Neuronal stem cell (in vitro differentiated cells): Measurements from ENCODE around the gene CLIP4.

Source experiments
- DNase-seq: peaks from one replicate; pipeline ENCODE4 v3.0.0-alpha.2; 2013; ENCODE audit warnings: low spot score
- H2AFZ ChIP-seq: one replicate; pipeline ENCODE4 v1.6.1; 2013; ENCODE audit warnings: mild to moderate bottlenecking, low read length, inconsistent platforms
- H2AK5ac ChIP-seq: 2 replicates; pipeline ENCODE4 v1.6.1; 2013; ENCODE audit warnings: low read depth, mild to moderate bottlenecking, inconsistent platforms, low read length, moderate library complexity, mixed read lengths
- H2BK120ac ChIP-seq: 2 replicates; pipeline ENCODE4 v1.6.1; 2013; ENCODE audit warnings: low read depth, mild to moderate bottlenecking, inconsistent platforms, low read length, moderate library complexity, mixed read lengths
- H2BK12ac ChIP-seq: one replicate; pipeline ENCODE4 v1.6.1; 2013; ENCODE audit warnings: low read length, inconsistent platforms
- H2BK15ac ChIP-seq: 2 replicates; pipeline ENCODE4 v1.6.1; 2013; ENCODE audit warnings: mild to moderate bottlenecking, low read length, inconsistent platforms, mixed read lengths
- H2BK5ac ChIP-seq: one replicate; pipeline ENCODE4 v1.6.1; 2013; ENCODE audit warnings: inconsistent platforms, mild to moderate bottlenecking, low read length, moderate library complexity
- H3K14ac ChIP-seq: one replicate; pipeline ENCODE4 v1.6.1; 2013; ENCODE audit warnings: low read length, inconsistent platforms
- H3K18ac ChIP-seq: 2 replicates; pipeline ENCODE4 v1.6.1; 2013; ENCODE audit warnings: low read length, inconsistent platforms
- H3K23ac ChIP-seq: 2 replicates; pipeline ENCODE4 v1.6.1; 2013; ENCODE audit warnings: low read depth, mild to moderate bottlenecking, mixed read lengths, low read length, inconsistent platforms; ENCODE audit not compliant: poor library complexity
- H3K27ac ChIP-seq: replicated peaks from 3 replicates; pipeline ENCODE4 v1.5.1; 2013; ENCODE audit warnings: low read length, inconsistent platforms
- H3K27me3 ChIP-seq, 3 experiments: 2 replicates each; pipeline ENCODE4 v1.6.1; 2013; ENCODE audit warnings: low read length in 3 of 3, mild to moderate bottlenecking in 2 of 3, inconsistent platforms in 1 of 3, low read depth in 1 of 3, mixed read lengths in 1 of 3, moderate library complexity in 1 of 3; ENCODE audit not compliant: control insufficient read depth in 3 of 3, insufficient read depth in 3 of 3
- H3K36me3 ChIP-seq, 2 donors: replicated peaks in 1 of 2; 2 replicates each; pipeline ENCODE4 v1.6.1; 2013; ENCODE audit warnings: low read length in 2 of 2; ENCODE audit not compliant: control insufficient read depth in 2 of 2, insufficient read depth in 2 of 2
- H3K4ac ChIP-seq: 2 replicates; pipeline ENCODE4 v1.6.1; 2013; ENCODE audit warnings: inconsistent platforms, mild to moderate bottlenecking, low read length, moderate library complexity
- H3K4me1 ChIP-seq, 2 donors: 1 replicate in 1 of 2; 2 replicates in 1 of 2; pipeline ENCODE4 v1.6.1; 2013; ENCODE audit warnings: low read length in 2 of 2, low read depth in 1 of 2; ENCODE audit not compliant: control insufficient read depth in 2 of 2, insufficient read depth in 1 of 2
- H3K4me2 ChIP-seq: one replicate; pipeline ENCODE4 v1.6.1; 2013; ENCODE audit warnings: mild to moderate bottlenecking, low read length, inconsistent platforms; ENCODE audit not compliant: insufficient read depth, poor library complexity, severe bottlenecking
- H3K4me3 ChIP-seq, 2 donors: 2 replicates each; pipeline ENCODE4 v1.5.1; 2013; ENCODE audit warnings: low read length in 2 of 2, mild to moderate bottlenecking in 2 of 2, inconsistent platforms in 1 of 2, moderate library complexity in 1 of 2
- H3K79me1 ChIP-seq: one replicate; pipeline ENCODE4 v1.6.1; 2013; ENCODE audit warnings: low read depth, mild to moderate bottlenecking, inconsistent platforms, low read length, moderate library complexity
- H3K9ac ChIP-seq: one replicate; pipeline ENCODE4 v1.6.1; 2013; ENCODE audit warnings: mild to moderate bottlenecking, low read depth, low read length, inconsistent platforms; ENCODE audit not compliant: poor library complexity
- H3K9me3 ChIP-seq, 2 donors: replicated peaks in 1 of 2; 2 replicates each; pipeline versions ENCODE3 to v1.6.1; 2013; ENCODE audit warnings: low read length in 2 of 2, mild to moderate bottlenecking in 2 of 2, inconsistent platforms in 1 of 2, low read depth in 1 of 2, mixed read lengths in 1 of 2, moderate library complexity in 1 of 2; ENCODE audit not compliant: control insufficient read depth in 2 of 2, insufficient read depth in 1 of 2
- H4K8ac ChIP-seq: one replicate; pipeline ENCODE4 v1.6.1; 2013; ENCODE audit warnings: low read depth, mild to moderate bottlenecking, inconsistent platforms, low read length, moderate library complexity
- H4K91ac ChIP-seq: one replicate; pipeline ENCODE4 v1.6.1; 2013; ENCODE audit warnings: low read length, low read depth, mild to moderate bottlenecking, inconsistent platforms; ENCODE audit not compliant: poor library complexity
- WGBS, 2 donors: extraction: QIAGEN DNeasy Blood & Tissue Kit; methylation state at CpG; one replicate each; pipeline ENCODE4 v1.1.7; 2013; ENCODE audit warnings: missing lambda C conversion rate in 2 of 2, mixed read lengths in 1 of 2; ENCODE audit not compliant: insufficient read length in 2 of 2, insufficient replicate concordance in 1 of 2; ENCODE audit errors: extremely low coverage in 2 of 2; 5-methylcytosine and 5-hydroxymethylcytosine counted together

The CLIP4 gene

GRCh38 chr2:29206941-29207340 lies 91.7 kb downstream of the CLIP4 start:
- H4K8ac ChIP-seq, result no peak overlapping the region
- H3K9me3 ChIP-seq, result no peaks in the 10 kb centered on the region
- H3K4ac ChIP-seq, result no peak overlapping the region
- no peak overlapping the region for H2BK15ac ChIP-seq
- no peak overlapping the region for H3K23ac ChIP-seq
- no peak overlapping the region for H3K9ac ChIP-seq
- H2BK5ac ChIP-seq, result no peak overlapping the region
- H2BK12ac ChIP-seq, result no peak overlapping the region
- H3K36me3 ChIP-seq, result peaks cover 0 to 25% of the 10 kb centered on the region in 2 donors
- DNase-seq, result no peak
- no peak overlapping the region for H2BK120ac ChIP-seq
- H3K79me1 ChIP-seq, result no peaks in the 10 kb centered on the region
- H4K91ac ChIP-seq, result no peak overlapping the region
- H3K27me3 ChIP-seq, result no peaks in the 10 kb centered on the region
- no peak overlapping the region for H3K4me2 ChIP-seq
- no peak overlapping the region for H3K27ac ChIP-seq
- H2AFZ ChIP-seq, result no peak overlapping the region
- WGBS, 2 donors, result no CpG with 5 or more reads among the region's 5 CpGs
- H3K4me1 ChIP-seq, result peaks cover 2 to 3% of the 10 kb centered on the region in 2 donors
- no peak overlapping the region for H3K4me3 ChIP-seq
- H2AK5ac ChIP-seq, result no peak overlapping the region
- H3K18ac ChIP-seq, result no peak overlapping the region
- no peak overlapping the region for H3K14ac ChIP-seq

- no peak overlapping the region for H3K18ac ChIP-seq
- H2BK12ac ChIP-seq, result no peak overlapping the region
- H3K4me3 ChIP-seq, result no peak overlapping the region
- no peaks in the 10 kb centered on the region for H3K27me3 ChIP-seq
- no peak overlapping the region for H3K9ac ChIP-seq
- H3K23ac ChIP-seq, result no peak overlapping the region
- H4K8ac ChIP-seq, result no peak overlapping the region
- H3K4me1 ChIP-seq, result no peaks in the 10 kb centered on the region
- no peak for DNase-seq
- no peak overlapping the region for H3K27ac ChIP-seq
- no CpG with 5 or more reads among the region's 3 CpGs for WGBS, 2 donors
- H3K9me3 ChIP-seq, result no peaks in the 10 kb centered on the region
- H2BK15ac ChIP-seq, result no peak overlapping the region
- peaks cover 0 to 25% of the 10 kb centered on the region in 2 donors for H3K36me3 ChIP-seq
- no peak overlapping the region for H3K14ac ChIP-seq
- no peaks in the 10 kb centered on the region for H3K79me1 ChIP-seq
- no peak overlapping the region for H3K4ac ChIP-seq
- H2BK120ac ChIP-seq, result no peak overlapping the region
- no peak overlapping the region for H3K4me2 ChIP-seq
- H4K91ac ChIP-seq, result no peak overlapping the region
- no peak overlapping the region for H2AFZ ChIP-seq
- H2BK5ac ChIP-seq, result no peak overlapping the region
- no peak overlapping the region for H2AK5ac ChIP-seq
These were observed 92.3 kb downstream of the CLIP4 start for GRCh38 chr2:29207352-29208148.

- no peak overlapping the region for H3K23ac ChIP-seq
- peaks cover 3 to 4% of the 10 kb centered on the region in 2 donors for H3K4me1 ChIP-seq
- H2AFZ ChIP-seq, result no peak overlapping the region
- H2BK120ac ChIP-seq, result no peak overlapping the region
- H3K9me3 ChIP-seq, result no peaks in the 10 kb centered on the region
- no peaks in the 10 kb centered on the region for H3K27me3 ChIP-seq
- no peak overlapping the region for H3K4ac ChIP-seq
- no peak overlapping the region for H3K14ac ChIP-seq
- no peak overlapping the region for H3K4me3 ChIP-seq
- H3K4me2 ChIP-seq, result no peak overlapping the region
- H3K9ac ChIP-seq, result no peak overlapping the region
- H2AK5ac ChIP-seq, result no peak overlapping the region
- no peak overlapping the region for H4K91ac ChIP-seq
- WGBS, 2 donors, result no CpG with 5 or more reads among the region's 5 CpGs
- H3K79me1 ChIP-seq, result no peaks in the 10 kb centered on the region
- H4K8ac ChIP-seq, result no peak overlapping the region
- H3K27ac ChIP-seq, result no peak overlapping the region
- no peak for DNase-seq
- H3K18ac ChIP-seq, result no peak overlapping the region
- H2BK5ac ChIP-seq, result no peak overlapping the region
- H2BK12ac ChIP-seq, result no peak overlapping the region
- H2BK15ac ChIP-seq, result no peak overlapping the region
- H3K36me3 ChIP-seq, result peaks cover 0 to 25% of the 10 kb centered on the region in 2 donors
These were observed 94.3 kb downstream of the CLIP4 start for GRCh38 chr2:29209551-29209950.

GRCh38 chr2:29212009-29212408 lies 96.8 kb downstream of the CLIP4 start:
- Histone ChIP-seq H3K79me1 (no peaks in the 10 kb centered on the region), H3K4me2 (no peak overlapping the region), H2BK120ac (no peak overlapping the region), H3K36me3 (peaks cover 0 to 23% of the 10 kb centered on the region in 2 donors), H2BK5ac (no peak overlapping the region), H4K91ac (no peak overlapping the region), H3K27me3 (peaks cover 0 to 2% (median 0%) of the 10 kb centered on the region in 3 experiments), H3K23ac (no peak overlapping the region), H2BK12ac (no peak overlapping the region), H3K4me1 (peaks cover 3 to 4% of the 10 kb centered on the region in 2 donors), H3K18ac (no peak overlapping the region), H3K14ac (no peak overlapping the region), H3K9me3 (peaks cover 0 to 2% of the 10 kb centered on the region in 2 donors), H3K27ac (no peak overlapping the region), H2AK5ac (no peak overlapping the region), H2BK15ac (no peak overlapping the region), H3K9ac (no peak overlapping the region), H3K4ac (no peak overlapping the region), H3K4me3 (no peak overlapping the region), H2AFZ (no peak overlapping the region), H4K8ac (no peak overlapping the region)
- WGBS, 2 donors, result no CpG with 5 or more reads among the region's 5 CpGs
- DNase-seq, result no peak
